Esophagus mucosa (tissue), 1 donor: Measurements from ENCODE around the gene CACUL1. TPM values are rescaled to one million over a fixed set of nuclear protein-coding genes. Genes with fewer than 3 reads are reported as not detected.

Experiments
- ATAC-seq: fragments of 200-7000 bp; cut with Tn5 transposase; one replicate; pipeline ENCODE4 v1.9.1; 2020
- total RNA-seq: library from RNA; stranded (reverse); gene quantifications from one replicate; pipeline ENCODE4 v1.2.4, GENCODE V29; 2023
- donor health status: DM: yes; HTN: yes; CAD: no.

Gene CACUL1
- total RNA-seq, 1 donor from 2014 or later, result 28.5 TPM

DNA sequence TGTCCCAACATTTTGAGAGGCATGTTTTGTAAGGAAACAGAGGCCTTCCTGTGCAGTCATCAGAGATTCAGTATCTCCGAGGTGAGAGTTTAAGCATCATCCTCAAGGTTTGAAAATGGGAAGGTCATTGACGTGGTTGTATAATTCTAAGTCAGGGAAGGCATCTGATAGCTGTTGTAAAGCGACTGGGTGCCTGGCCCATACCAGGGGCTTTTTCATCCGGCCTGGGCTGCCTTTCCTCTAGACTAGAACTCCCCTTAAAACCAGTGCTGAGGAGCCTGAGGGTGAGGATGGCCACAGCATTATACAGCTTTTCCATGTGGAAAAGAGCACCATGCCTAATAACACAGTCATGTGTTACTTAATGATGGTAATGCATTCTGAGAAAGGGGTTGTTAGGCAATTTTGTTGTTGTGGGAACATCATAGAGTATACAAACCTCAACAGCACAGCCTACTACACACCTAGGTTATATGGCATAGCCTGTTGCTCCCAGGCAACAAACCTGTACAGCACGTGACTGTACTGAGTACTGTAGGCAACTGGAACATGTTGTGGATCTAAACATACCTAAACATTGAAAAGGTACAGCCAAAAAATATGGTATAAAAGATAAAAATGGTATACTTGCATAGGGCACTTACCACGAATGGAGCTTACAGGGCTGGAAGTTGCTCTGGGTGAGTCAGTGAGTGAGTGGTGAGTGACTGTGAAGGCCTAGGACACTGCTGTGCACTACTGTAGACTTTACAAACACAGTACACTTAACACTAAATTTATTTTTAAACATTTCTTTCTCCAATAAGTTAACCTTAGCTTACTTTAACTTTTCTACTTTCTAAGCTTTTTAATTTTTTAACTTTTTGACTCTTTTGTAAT is 13.5 kb upstream of the CACUL1 start:
- ATAC-seq, result no peak

DNA sequence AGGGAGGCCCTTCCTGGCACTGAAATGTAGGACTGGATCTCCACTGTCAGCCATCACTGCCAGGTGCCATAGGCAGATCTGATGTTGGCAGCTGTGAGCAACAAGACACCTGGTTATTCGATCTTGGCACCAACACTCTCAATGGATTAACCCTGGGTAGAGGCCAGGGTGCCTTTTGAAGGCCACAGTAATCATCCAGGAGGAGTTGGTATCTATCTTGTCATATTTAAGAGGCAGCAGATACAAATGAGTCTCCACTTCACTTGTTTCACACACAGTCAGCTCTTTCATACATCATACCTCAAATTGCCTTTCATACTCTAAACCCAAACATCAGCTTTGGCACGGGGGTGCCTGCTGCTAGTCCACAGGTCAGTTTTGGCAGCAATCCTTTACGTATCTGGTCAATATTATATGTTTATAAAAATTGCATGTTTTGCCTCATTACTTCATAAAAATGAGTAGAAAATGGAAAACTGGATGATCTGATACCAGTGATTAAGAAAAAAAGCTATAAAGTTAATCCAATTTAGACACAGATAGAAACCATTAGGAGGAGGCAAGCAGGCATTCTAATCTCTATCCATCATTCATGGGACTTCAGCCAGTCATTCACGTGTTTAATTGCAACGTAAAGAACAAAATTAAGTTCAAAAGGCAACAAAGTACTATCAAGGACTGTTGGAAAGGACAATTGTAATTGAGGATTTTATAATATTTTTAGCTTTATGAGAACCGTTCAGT is 12.7 kb upstream of the CACUL1 start:
- ATAC-seq, result no peak

DNA sequence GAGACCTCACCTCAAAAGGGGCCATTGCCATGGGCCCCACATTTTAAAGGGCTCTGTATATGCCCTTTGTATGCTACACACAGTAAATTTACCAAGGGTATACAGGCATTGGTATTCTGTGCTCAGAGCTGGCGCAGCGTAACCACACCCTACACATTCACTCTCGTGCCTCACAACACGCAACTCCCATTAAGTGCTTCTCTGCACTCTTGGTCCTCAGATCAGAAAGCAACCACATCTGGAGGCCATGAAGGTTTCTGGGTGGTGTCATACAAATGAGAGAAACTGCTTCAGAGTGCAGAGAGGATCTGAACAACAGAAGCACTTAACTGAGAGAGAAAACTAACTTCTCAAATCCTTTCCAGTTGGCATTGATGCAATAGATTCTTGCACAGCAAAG is 9.4 kb upstream of the CACUL1 start:
- no peak for ATAC-seq

GRCh38 chr10:118763202-118763988 is 8.6 kb upstream of the CACUL1 start:
- ATAC-seq, result no peak

DNA sequence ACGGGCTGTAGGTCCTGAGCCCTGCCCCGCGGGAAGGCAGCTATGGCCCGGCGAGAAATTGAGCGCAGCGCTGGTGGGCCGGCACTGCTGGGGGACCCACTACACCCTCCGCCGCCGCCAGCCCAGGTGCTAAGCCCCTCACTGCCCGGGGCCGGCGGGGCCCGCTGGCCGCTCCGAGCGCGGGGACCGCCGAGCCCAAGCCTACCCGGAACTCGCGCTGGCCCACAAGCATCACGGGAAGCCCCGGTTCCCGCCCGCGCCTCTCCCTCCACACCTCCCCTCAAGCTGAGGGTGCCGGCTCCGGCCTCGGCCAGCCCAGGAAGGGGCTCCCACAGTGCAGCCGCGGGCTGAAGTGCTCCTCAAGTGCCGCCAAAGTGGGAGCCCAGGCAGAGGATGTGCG is 5.5 kb upstream of the CACUL1 start:
- no peak for ATAC-seq

- no peak for ATAC-seq
Measured at GRCh38 chr10:118758449-118758848, 3.7 kb upstream of the CACUL1 start.

DNA sequence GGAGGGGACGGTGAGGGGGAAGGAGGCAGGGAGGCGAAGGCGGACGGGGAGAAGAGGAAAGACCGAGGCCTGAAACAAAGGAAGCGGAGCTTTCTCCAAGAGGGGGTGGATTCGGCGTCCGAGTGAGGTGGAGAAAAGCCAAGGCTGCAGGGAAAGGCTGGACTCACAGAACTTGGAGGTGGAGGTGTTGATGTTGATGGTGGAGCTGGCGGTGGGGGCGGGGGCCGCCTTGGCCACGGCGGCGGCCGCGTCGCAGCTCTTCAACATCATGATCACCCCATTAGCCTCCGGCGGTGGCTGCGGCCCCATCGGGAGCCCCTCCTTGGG is 578 bp downstream of the CACUL1 start:
- peak; percentile 1 for ATAC-seq

DNA sequence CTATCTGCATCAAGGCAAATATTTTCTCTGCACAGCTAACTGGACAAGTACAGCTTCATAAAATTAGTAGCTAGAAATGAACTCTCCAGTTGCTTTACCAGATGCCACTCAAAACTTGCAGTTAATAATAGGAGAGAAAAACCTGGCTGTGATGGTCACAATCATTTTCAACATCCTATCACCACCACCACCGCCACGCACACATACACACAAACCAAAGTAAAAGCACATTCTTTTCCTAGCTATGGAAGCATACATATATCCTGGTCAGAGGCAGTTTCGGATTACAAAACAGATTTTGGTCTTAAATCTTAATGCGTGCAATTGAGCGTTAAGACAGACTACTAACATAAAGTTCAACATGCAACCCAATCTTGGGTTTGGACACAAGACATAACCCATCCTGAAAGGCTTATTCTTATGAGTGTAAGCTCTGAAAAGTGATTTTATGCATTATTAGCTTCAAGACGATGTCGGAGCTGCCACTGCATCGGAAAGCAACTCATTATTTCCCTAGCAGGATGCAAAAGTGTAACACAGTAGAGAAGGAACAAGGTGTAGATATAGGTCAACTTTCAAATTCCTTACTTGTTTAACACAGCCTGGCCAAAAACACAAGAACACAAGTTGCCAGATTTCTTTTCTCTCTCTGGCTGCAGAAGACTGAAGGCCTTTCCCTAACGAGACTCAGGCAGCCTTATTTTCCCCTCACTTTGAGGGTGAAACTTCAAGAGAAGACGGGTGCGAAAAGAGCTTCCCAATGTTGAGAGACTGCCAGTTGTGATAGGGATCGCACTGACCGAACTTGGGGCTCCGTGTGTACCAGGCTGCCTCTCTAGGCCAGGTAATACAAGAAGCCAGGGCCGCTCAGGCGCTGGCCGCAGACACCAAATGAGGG is 1.2 kb downstream of the CACUL1 start:
- ATAC-seq, result no peak

GRCh38 chr10:118752409-118752808 is 2.4 kb downstream of the CACUL1 start:
- ATAC-seq, result no peak

GRCh38 chr10:118751265-118751664 is 3.5 kb downstream of the CACUL1 start:
- no peak for ATAC-seq

GRCh38 chr10:118748041-118748440 is 6.7 kb downstream of the CACUL1 start:
- ATAC-seq, result no peak

- ATAC-seq, result no peak
Measured at GRCh38 chr10:118746246-118746645, 8.5 kb downstream of the CACUL1 start.

GRCh38 chr10:118745056-118745455 is 9.7 kb downstream of the CACUL1 start:
- no peak for ATAC-seq

- peak; percentile 38 for ATAC-seq
Measured at GRCh38 chr10:118744346-118744918, 10.3 kb downstream of the CACUL1 start.

GRCh38 chr10:118742782-118743181 is 12.0 kb downstream of the CACUL1 start:
- no peak for ATAC-seq

DNA sequence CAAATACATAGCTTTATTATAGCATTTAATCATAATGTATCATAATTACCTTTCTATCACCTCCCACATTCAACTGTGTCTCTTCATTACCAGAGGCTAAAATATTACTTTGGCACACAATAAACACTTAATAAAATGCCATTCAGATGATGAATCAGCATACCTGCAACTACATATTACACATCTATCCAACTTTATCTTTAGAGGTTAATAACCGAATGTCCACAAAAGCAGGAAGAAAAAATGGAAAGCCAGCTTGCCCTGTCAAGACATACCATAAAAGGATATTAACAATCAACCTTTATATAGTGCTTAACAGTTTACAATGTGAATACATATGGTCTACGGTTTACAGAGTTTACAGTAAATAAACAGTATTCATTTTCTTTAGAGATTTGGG is 12.7 kb downstream of the CACUL1 start:
- ATAC-seq, result no peak

- ATAC-seq, result no peak
Measured at GRCh38 chr10:118738406-118738805, 16.4 kb downstream of the CACUL1 start.

DNA sequence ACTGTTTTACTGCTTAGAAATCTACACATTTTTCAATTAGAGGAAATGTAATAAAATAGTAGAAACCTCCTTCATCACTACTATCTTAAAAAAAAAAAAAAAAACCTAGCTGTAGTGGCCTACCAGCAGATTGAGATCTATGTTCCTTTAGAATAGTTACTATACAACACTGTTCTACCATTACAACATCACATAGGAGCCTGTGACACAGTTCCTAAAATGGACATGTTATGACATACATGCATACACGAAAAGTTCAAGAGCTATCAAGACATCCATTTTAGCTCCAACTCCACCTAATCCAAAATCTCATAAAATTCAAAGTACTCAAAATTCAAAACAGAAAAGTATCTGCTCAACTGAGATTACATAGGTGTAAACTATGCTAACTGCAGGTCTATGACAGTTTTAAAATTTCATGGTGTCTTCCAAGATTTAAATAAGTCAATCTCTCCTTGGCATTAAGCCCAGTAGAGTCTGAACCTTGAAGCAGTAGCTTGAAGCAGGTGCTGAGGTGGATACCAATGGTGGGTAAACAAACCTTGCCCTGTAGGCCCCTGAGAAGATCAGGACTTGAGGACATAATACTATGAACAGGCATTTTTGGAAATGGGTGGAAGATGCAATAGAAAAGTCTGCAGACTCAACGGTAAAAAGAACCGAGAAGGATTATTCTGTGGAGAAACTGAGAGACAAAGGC is 17.0 kb downstream of the CACUL1 start:
- no peak for ATAC-seq

- no peak for ATAC-seq
Measured at GRCh38 chr10:118735294-118735693, 19.5 kb downstream of the CACUL1 start.

DNA sequence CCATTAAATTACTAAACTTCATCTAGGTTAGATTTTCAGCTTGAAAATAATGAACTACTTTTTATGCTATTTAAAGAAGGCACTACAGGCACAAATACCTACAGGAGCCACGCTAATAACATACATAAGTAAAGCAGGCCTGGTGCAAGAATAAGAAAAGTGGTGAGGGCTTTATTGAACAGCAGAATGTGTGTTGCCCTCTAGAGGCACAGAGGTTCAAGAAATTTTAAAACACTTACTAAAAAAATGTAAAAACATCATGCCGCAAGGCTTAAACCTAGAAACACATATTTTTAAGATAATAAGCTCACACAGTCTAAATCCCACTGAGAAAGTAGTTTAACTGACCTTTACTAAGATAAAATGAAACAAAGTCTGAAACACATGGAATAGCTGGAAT is 20.3 kb downstream of the CACUL1 start:
- no peak for ATAC-seq
